DND-41 (cell line): ENCODE data around the gene CTSV.
"Not testable (repeated sequence)": the region's sequence is repeated elsewhere in the genome, so short reads cannot be mapped to it uniquely, and the experiment has no call there.

ENCODE experiments used
- ATAC-seq: fragments of 200-7000 bp; cut with Tn5 transposase; 3 replicates; pipeline ENCODE4 v1.9.1; 2021; ENCODE audit warnings: low read depth; ENCODE audit not compliant: insufficient read depth
- DNase-seq: peaks from one replicate; pipeline ENCODE4 v3.0.0-alpha.2; 2020
- H2AFZ ChIP-seq: 2 replicates; pipeline ENCODE4 v1.6.0; 2012; ENCODE audit warnings: low read depth, low read length
- H3K27ac ChIP-seq: 2 replicates; pipeline ENCODE4 v1.5.1; 2012; ENCODE audit warnings: low read length, inconsistent platforms
- H3K27me3 ChIP-seq: fragments of 200-600 bp; sonication (generic); 2 replicates; pipeline ENCODE4 v1.6.0; 2012; ENCODE audit warnings: low read length, mild to moderate bottlenecking, inconsistent platforms; ENCODE audit not compliant: insufficient read depth, poor library complexity
- H3K36me3 ChIP-seq: 2 replicates; pipeline ENCODE4 v1.5.1; 2012; ENCODE audit warnings: low read length, inconsistent platforms; ENCODE audit not compliant: insufficient read depth
- H3K4me1 ChIP-seq: 2 replicates; pipeline ENCODE4 v1.5.1; 2012; ENCODE audit warnings: mild to moderate bottlenecking, low read length; ENCODE audit not compliant: insufficient read depth
- H3K4me2 ChIP-seq: 2 replicates; pipeline ENCODE4 v1.6.0; 2012; ENCODE audit warnings: mild to moderate bottlenecking, moderate library complexity, low read length, inconsistent platforms; ENCODE audit not compliant: insufficient read depth
- H3K4me3 ChIP-seq, 2 experiments: fragments of 200-600 bp in 1 of 2; shearing (Covaris generic) in 1 of 2; 2 replicates each; pipeline ENCODE4 v1.5.1; 2012 to 2016; ENCODE audit warnings: inconsistent platforms in 2 of 2, low read length in 2 of 2, mild to moderate bottlenecking in 2 of 2, low read depth in 1 of 2, moderate library complexity in 1 of 2
- H3K79me2 ChIP-seq: 2 replicates; pipeline ENCODE4 v1.6.0; 2012; ENCODE audit warnings: low read length, inconsistent platforms; ENCODE audit not compliant: insufficient read depth
- H3K9ac ChIP-seq: 2 replicates; pipeline ENCODE4 v1.6.0; 2012; ENCODE audit warnings: low read depth, mild to moderate bottlenecking, inconsistent platforms, low read length, moderate library complexity
- H3K9me3 ChIP-seq: 2 replicates; pipeline ENCODE4 v1.5.1; 2012; ENCODE audit warnings: low read length, moderate library complexity, mild to moderate bottlenecking, inconsistent platforms; ENCODE audit not compliant: insufficient read depth, severe bottlenecking
- H4K20me1 ChIP-seq: 2 replicates; pipeline ENCODE4 v1.6.0; 2012; ENCODE audit warnings: low read length; ENCODE audit not compliant: insufficient read depth

The CTSV gene

DNA sequence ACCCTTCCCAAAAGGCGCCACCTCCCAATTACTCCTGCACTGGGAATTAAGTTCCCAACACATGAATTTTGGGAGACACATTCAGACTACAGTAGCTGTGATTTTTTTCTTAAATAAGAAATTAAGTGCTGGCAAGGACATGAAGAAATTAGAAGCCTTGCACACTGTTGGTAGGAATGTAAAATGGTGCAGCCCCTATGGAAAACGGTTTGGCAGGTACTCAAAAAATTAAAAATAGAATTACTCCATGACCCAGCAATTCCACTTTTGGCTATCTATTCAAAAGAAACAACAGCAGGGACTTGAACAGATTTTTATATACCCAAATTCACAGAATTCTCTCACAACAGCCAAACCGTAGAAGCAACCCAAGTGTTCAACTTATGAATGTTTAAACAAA lies 54.8 kb downstream of the CTSV start:
- peaks cover 62% of the 10 kb centered on the region for H3K79me2 ChIP-seq

GRCh38 chr9:96983496-96984122 lies 55.3 kb downstream of the CTSV start:
- H3K4me1 ChIP-seq, ATAC-seq, DNase-seq, H2AFZ ChIP-seq, H3K9me3 ChIP-seq, H3K4me2 ChIP-seq, H3K36me3 ChIP-seq, H3K4me3 ChIP-seq, H3K9ac ChIP-seq, H3K27ac ChIP-seq, H3K27me3 ChIP-seq, H4K20me1 ChIP-seq: not testable (repeated sequence)
- peaks cover 63% of the 10 kb centered on the region for H3K79me2 ChIP-seq

More for the DNA sequence above, 54.8 kb downstream of the CTSV start:
- not testable (repeated sequence) for H2AFZ ChIP-seq, H3K9me3 ChIP-seq, ATAC-seq, H3K27ac ChIP-seq, H3K4me2 ChIP-seq, H3K4me3 ChIP-seq, H3K4me1 ChIP-seq, DNase-seq, H3K9ac ChIP-seq, H4K20me1 ChIP-seq, H3K36me3 ChIP-seq, H3K27me3 ChIP-seq
